Duodenal mucosa (tissue), 2 donors: Measurements from ENCODE around the gene MAMDC4.

Experiments used
- H3K27ac ChIP-seq: one replicate; pipeline ENCODE4 v1.7.0; 2013; ENCODE audit warnings: low read depth, low read length
- H3K27me3 ChIP-seq, 2 donors: one replicate each; pipeline ENCODE4 v1.7.0; 2013; ENCODE audit warnings: low read length in 2 of 2, control low read depth in 1 of 2; ENCODE audit not compliant: insufficient read depth in 2 of 2, control insufficient read depth in 1 of 2
- H3K36me3 ChIP-seq, 2 donors: one replicate each; pipeline ENCODE4 v1.7.0; 2013; ENCODE audit warnings: low read length in 2 of 2, control low read depth in 1 of 2; ENCODE audit not compliant: insufficient read depth in 2 of 2, control insufficient read depth in 1 of 2
- H3K4me1 ChIP-seq, 2 donors: one replicate each; pipeline ENCODE4 v1.7.0; 2013; ENCODE audit warnings: low read length in 2 of 2, control low read depth in 1 of 2; ENCODE audit not compliant: insufficient read depth in 2 of 2, control insufficient read depth in 1 of 2
- H3K4me3 ChIP-seq, 2 donors: one replicate each; pipeline ENCODE4 v1.7.0; 2013; ENCODE audit warnings: low read length in 2 of 2, low read depth in 1 of 2
- H3K9ac ChIP-seq, 2 donors: one replicate each; pipeline ENCODE4 v1.7.0; 2013; ENCODE audit warnings: low read length in 2 of 2, low read depth in 1 of 2
- H3K9me3 ChIP-seq, 2 donors: one replicate each; pipeline ENCODE4 v1.7.0; 2013; ENCODE audit warnings: low read length in 2 of 2, control low read depth in 1 of 2; ENCODE audit not compliant: control insufficient read depth in 1 of 2

MAMDC4 gene

DNA sequence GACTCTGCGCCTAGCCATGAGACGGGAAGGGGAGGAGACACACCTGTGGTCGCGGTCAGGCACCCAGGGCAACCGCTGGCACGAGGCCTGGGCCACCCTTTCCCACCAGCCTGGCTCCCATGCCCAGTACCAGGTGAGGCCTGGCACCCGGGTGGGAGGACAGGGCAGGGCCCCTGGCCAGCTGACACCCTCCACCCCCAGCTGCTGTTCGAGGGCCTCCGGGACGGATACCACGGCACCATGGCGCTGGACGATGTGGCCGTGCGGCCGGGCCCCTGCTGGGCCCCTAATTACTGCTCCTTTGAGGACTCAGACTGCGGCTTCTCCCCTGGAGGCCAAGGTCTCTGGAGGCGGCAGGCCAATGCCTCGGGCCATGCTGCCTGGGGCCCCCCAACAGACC, 5.0 kb downstream of the MAMDC4 start:
- Histone ChIP-seq H3K27ac (no peak overlapping the region), H3K9ac (no peak overlapping the region), H3K36me3 (peaks cover 5 to 17% of the 10 kb centered on the region in 2 donors), H3K4me3 (no peak overlapping the region), H3K27me3 (no peaks in the 10 kb centered on the region), H3K9me3 (no peaks in the 10 kb centered on the region), H3K4me1 (peaks cover 50 to 58% of the 10 kb centered on the region in 2 donors)

DNA sequence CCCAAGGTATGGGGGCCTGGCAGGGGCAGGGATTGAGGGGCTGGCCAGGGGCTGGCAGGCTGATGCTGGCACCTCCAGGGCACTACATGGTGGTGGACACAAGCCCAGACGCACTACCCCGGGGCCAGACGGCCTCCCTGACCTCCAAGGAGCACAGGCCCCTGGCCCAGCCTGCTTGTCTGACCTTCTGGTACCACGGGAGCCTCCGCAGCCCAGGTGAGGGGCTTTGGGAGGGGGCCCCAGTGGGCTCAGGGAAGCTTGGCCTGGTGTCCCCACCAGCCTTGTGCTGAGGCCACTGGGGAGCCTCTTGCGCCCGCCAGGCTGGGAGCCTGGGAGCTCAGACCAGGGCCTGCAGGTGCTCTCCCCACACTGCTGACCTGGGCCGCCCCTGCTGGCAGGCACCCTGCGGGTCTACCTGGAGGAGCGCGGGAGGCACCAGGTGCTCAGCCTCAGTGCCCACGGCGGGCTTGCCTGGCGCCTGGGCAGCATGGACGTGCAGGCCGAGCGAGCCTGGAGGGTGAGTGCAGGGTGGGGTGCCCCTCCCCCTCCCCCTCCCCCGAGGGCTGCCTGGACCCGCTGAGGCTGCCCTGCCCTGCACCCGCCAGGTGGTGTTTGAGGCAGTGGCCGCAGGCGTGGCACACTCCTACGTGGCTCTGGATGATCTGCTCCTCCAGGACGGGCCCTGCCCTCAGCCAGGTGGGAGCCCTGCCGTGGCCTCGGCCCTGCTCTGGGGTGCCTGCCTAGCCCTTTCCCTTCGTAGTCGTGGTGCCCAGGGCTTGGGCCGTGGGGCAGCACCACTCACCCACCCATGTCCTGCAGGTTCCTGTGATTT, 5.7 kb downstream of the MAMDC4 start:
- H3K4me3 ChIP-seq, result no peak overlapping the region
- H3K9me3 ChIP-seq, result no peaks in the 10 kb centered on the region
- H3K4me1 ChIP-seq, result peaks cover 44 to 52% of the 10 kb centered on the region in 2 donors
- H3K27ac ChIP-seq, result peak overlapping the region; percentile 95
- H3K9ac ChIP-seq, result peak overlapping the region; percentile 51 to 68
- peaks cover 11 to 23% of the 10 kb centered on the region in 2 donors for H3K36me3 ChIP-seq
- H3K27me3 ChIP-seq, result no peaks in the 10 kb centered on the region

DNA sequence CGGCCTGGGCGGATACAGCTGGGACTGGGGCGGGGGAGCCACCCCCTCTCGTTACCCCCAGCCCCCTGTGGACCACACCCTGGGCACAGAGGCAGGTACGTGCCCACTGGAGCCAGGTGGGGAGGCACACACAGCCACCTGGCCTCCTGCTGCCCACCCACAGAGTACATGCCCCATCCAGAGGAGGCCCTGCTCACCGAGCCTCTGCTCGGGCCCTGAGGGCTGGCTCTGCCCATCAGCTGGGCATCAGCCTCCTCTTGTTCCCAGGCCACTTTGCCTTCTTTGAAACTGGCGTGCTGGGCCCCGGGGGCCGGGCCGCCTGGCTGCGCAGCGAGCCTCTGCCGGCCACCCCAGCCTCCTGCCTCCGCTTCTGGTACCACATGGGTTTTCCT, 6.3 kb downstream of the MAMDC4 start:
- H3K4me1 ChIP-seq, result peaks cover 43 to 55% of the 10 kb centered on the region in 2 donors
- no peak overlapping the region for H3K4me3 ChIP-seq
- no peaks in the 10 kb centered on the region for H3K27me3 ChIP-seq
- peak overlapping the region; percentile 95 for H3K27ac ChIP-seq
- H3K36me3 ChIP-seq, result peaks cover 17 to 30% of the 10 kb centered on the region in 2 donors
- no peaks in the 10 kb centered on the region for H3K9me3 ChIP-seq
- H3K9ac ChIP-seq, result peak overlapping the region; percentile 51 to 68

DNA sequence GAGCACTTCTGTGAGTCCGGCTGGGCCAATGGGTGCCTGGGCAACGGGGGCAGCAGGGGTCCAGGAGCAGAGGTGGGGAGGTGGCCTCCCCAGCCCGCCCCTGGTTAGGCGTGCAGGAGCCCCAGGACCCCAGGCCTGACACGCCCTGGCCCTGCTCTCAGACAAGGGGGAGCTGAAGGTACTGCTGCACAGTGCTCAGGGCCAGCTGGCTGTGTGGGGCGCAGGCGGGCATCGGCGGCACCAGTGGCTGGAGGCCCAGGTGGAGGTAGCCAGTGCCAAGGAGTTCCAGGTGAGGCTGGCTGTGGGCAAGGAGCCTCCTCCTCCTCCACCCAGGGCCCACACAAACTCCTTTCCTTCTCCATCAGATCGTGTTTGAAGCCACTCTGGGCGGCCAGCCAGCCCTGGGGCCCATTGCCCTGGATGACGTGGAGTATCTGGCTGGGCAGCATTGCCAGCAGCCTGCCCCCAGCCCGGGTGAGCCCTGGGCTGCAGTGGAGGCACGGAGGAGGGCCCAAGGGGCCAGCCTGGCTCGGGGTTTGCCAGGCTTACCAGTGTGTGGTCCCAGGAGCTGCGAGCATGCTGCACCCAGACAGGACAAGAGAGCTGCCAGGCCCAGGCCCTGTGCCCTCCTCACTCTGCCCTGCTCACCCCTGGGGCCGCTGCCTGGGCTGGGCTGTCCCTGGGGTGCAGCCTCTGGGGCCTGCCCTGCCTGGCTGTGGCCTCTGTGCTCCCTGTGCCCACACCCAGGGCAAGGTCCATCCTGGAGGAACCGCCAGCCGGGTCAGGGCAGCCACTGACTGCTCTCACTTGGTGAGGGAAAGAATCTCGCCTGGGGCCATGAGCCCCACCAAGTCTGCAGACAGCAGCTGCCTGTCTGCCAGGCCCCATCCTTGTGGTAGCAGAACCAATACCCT, 7.0 kb downstream of the MAMDC4 start:
- Histone ChIP-seq H3K9ac (peak overlapping the region; percentile 68 to 79), H3K4me1 (peaks cover 43 to 60% of the 10 kb centered on the region in 2 donors), H3K36me3 (peaks cover 22 to 36% of the 10 kb centered on the region in 2 donors), H3K27ac (peak overlapping the region; percentile 95), H3K27me3 (no peaks in the 10 kb centered on the region), H3K9me3 (no peaks in the 10 kb centered on the region), H3K4me3 (peak overlapping the region; percentile 32 to 35)

DNA sequence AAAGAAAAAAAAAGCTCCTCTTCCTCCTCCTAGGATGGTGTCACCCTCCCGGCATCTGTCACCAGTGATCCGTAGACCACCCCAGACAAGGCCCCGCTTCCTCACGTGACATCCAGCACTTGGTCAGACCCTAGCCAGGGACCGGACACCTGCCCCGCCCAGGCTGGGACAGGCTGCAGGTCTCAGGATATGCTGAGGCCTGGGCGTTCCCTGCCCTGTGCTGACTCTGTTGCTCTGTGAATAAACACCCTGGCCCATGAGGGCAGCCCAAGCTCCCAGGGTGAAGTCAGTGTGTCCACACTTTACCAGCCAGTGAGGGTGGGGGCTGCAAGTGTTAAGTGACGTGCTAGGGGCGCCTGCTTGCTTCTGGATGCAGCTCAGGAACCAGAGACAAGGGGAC, 8.4 kb downstream of the MAMDC4 start:
- Histone ChIP-seq H3K36me3 (peaks cover 22 to 36% of the 10 kb centered on the region in 2 donors), H3K27ac (peak overlapping the region; percentile 30), H3K9me3 (no peaks in the 10 kb centered on the region), H3K9ac (peak overlapping the region; percentile 4 to 68), H3K27me3 (no peaks in the 10 kb centered on the region), H3K4me3 (peak overlapping the region in 1 of 2 donors; percentile 13), H3K4me1 (peaks cover 52 to 68% of the 10 kb centered on the region in 2 donors)

DNA sequence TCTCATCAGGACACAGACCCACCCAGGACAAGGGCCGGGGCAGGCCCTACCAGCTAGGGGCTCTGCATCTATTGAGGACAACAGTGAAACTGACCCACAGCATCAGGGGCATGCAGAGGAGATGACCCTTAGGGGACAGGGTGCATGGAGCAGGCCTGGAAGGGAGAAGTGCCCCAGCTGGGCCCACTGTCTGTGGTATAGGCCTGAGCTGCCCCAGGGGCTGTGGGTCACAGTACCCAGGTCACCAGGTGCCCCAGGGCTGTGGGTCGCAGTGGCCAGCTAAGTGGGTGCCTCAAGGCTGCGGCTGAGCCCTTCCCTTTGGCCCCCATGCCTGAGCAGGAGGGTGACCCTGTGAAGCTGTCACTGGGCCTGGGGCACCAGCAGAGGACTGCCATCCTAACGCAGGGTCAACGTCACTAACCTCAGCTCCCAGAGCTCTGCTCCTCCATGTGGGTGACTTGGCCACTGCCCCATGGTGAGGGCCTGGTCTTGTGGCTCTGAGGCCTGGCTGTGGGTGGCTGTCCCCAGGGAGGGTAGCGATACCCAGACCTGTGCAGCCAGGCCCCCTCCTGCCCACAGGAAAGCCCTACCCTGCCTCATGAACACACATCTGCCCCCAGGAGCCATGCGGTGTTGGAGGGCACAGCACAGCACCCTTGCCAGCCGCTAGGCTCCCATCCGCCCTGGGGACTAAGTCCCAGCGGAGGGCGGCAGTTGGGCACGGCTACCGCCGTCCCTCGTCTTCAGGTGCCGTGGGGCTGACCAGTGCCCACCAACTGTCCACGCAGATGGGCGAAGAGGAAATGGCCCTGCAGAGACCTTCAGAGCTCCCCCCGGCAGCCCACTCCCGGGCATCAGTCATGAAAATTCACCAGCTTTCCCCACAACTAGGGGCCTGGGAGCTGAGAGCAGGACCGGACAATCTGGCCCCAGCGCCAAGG, 9.1 kb downstream of the MAMDC4 start:
- Histone ChIP-seq H3K4me1 (peaks cover 52 to 67% of the 10 kb centered on the region in 2 donors), H3K9me3 (no peaks in the 10 kb centered on the region), H3K27ac (no peak overlapping the region), H3K4me3 (no peak overlapping the region), H3K36me3 (peaks cover 22 to 36% of the 10 kb centered on the region in 2 donors), H3K9ac (peak overlapping the region; percentile 4 to 68), H3K27me3 (no peaks in the 10 kb centered on the region)

DNA sequence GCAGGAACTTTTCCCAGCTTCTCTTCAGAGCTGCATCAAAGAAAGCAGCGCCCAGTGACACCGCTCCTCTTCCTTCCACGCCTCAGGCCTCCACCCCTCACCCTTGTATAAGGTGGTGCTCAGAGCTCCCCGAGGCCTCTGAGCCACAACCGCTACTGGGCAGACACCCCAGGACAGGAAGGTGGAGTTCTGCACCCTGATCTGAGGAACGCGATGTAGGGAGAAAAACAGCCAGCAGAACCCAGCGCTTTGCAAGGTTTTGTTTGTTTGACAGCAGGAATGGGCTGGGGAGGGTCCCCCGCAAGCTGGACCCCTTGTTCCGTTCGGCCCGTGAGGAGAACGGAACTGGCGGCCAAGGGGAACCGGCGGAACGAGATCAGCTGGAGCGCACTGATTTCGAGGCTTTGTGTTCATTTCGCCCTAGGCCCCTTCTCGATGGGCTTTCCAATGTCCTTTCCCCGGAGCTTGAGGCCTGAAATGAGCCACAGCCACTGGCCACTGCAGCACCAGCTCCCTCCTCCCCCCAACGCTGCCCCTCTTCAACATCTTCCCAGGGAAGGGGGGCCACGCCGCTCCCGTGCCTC, 9.8 kb downstream of the MAMDC4 start:
- Histone ChIP-seq H3K4me3 (no peak overlapping the region), H3K9me3 (no peaks in the 10 kb centered on the region), H3K27ac (no peak overlapping the region), H3K9ac (no peak overlapping the region), H3K27me3 (no peaks in the 10 kb centered on the region), H3K36me3 (peaks cover 22 to 36% of the 10 kb centered on the region in 2 donors), H3K4me1 (peaks cover 48 to 67% of the 10 kb centered on the region in 2 donors)

DNA sequence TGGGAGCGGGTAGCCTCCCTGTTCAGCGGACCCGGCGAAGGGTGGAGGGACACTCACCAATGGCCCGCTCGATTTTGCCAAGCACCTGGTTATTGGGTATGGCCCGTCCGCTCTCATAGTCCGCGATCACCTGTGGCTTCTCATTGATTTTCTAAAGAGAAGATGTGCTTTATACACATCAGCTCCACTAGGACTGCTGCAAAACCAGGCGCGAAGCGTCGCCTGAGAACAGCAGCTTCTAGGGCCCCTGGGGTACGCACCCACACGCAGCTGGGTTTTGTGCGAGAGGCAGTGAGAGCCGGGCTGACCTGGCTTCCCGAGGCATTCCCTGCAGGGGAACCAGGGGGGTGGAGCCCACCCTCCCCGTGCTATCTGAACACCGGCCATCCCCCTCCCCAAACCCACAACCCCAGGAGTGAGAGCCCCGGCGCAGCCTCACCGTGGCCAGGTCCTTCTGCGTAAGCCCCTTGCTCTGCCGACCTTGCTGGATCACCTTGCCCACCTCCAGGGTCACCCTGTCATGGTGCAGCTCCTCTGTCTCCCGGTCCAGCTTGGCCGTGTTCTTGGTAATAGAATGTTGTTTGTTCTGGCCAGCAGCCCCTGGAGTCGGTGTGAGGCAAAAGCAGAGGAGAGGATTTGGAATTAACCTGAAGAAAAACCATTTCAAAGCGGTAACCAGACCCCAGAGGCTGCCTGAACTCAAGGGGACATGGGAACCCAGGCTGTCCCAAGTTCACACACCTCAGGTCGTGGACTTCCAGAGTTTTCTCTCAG, 10.9 kb downstream of the MAMDC4 start:
- H3K4me1 ChIP-seq, result peaks cover 38 to 61% of the 10 kb centered on the region in 2 donors

More for the DNA sequence above, 10.9 kb downstream of the MAMDC4 start:
- Histone ChIP-seq H3K4me3 (no peak overlapping the region), H3K9me3 (no peaks in the 10 kb centered on the region), H3K27me3 (no peaks in the 10 kb centered on the region), H3K9ac (no peak overlapping the region), H3K27ac (no peak overlapping the region), H3K36me3 (peaks cover 22 to 36% of the 10 kb centered on the region in 2 donors)
